GDM1 (cell line): ENCODE measurements around the gene DCTN5.

Experiments used
- DNase-seq: peaks from one replicate; lab custom pipeline; 2025; lab: John Stamatoyannopoulos, UW

Gene DCTN5

GRCh38 chr16:23663918-23664317 is 22.7 kb downstream of the DCTN5 start:
- DNase-seq: no peak

GRCh38 chr16:23666571-23667354 is 25.5 kb downstream of the DCTN5 start:
- no peak for DNase-seq

DNA sequence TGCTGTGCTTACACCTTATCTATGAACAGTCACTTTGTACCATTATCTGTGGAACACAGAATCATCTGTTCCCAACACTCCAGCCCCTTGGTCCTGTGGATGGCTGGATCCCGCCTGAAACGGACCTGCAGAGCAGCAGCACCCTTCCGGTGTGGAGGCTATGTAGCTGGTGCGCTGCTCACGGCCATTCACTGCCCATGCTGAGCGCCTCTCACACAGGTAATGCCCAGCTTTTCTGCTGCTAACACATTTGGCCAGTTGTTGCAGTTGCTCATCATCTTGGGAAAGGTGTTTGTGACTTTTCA is 26.0 kb downstream of the DCTN5 start:
- no peak for DNase-seq

DNA sequence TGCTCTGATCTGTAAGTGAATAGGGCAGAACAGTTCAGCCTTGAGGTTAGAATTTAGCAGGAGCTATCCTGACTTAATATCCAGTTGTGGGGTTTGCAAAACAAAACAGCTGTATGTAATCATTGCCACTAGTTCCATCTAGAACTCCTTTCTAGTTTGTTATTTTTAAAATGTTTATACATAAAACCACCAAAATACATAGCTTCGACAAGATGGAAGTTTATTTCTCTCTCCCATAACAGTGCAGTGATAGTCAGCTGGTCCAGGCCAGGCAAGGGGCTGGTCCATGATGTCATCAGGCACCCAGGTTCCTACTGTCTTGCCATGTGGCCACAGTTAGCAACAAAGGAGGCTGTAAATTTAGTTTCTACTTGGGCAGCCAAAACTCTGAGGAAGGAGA is 27.0 kb downstream of the DCTN5 start:
- no peak for DNase-seq

DNA sequence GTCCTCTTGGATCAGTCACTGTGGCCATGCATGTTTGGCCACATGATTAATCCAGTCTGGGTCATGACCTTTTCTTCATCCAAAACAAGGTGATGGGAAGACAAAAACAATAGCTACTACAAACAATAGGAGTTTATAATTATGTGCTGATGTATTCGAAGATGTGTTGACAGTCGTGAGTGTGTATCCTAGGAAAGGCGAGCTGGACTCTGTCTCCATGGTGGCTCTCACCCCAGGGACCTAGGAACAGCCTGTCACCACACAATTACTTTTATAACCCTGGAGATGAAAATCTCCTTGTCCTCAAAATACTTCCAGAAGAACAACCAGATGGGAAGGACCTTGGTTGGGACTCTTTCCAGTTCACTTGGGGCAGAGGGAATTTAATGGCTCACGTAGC is 27.6 kb downstream of the DCTN5 start:
- DNase-seq: no peak

DNA sequence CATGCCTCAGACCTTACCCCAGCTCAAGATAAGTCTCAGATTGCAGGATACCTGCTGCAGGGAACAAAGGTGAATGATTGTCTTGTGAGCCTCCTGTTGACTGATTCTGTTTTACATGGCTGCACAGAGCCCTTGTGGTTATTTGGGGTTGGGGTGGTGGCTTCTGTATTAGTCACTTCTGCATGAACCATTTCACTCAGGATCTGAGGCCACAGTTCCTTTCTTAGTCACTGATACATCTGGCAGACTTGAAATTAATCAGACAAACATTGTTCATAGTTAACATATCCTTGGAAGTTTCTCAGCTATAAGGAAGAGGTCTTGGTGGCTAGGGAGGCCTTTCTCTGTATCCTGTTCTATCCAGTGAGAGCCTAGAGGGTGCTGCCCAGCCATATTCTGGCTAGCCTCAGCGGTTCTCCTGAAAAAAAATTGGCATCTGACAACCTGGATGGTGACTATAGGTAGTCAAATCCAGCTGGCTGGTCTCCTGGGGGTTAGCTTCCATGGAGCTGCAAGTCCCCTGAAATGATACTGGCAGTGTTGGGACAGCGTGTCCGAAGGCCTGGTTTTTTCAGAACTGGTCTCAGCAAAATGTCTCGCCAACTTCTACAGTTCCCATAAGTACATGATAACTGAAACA is 29.0 kb downstream of the DCTN5 start:
- DNase-seq: no peak

DNA sequence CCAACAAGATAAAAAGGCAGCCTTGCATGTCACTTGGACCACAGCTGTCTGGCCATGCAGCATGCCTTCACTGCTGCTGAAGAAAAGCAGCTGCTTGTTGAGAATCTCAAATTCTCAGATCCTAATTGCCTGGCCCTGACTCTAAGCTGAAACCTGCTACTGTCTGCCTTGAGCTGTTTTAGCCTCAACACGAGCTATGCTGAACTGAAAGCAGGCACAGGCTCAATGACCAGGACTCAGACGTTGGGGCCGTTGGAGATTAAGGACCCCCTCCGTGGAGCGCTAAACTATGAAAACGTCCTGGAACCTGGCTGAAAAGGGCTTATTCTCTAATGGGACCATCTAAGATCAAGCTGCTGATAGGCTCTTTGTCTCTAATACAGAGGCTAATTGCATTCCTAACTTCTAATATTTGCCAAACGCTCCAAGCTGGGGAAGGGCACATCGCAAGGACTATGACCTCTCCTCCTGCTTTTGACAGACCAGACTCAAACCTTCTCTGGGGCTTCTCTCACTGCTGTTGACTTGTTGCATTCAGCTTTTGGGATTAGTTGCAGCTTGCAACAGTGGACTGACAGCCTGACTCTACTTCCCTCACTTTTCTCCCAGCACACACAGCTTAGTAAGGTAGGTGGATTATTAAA is 32.8 kb downstream of the DCTN5 start:
- DNase-seq: no peak

DNA sequence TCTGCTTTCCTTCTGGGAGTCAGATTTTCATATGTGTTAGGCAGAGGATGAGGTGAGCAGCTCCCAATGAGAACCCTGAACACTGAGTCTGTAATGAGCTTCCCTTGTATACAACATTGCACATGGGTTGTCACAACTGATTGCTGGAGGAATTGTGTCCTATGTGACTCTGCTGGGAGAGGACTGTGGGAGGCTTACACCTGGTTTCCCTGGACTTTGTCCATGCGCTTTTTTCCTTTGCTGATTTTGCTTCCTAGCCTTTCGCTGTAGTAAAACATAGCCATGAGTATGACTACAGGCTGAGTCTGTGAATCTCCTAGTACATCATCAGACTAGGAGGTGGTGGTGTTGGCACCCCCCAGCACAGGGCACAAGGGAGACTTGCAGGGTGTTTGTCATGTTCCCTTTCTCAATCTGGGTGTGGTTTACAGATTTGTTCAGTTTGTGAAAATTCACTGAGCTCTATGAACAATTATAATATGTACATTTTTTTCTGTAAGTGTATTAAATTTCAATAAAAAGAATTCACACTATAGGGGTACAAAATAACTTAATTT is 35.7 kb downstream of the DCTN5 start:
- DNase-seq: no peak

DNA sequence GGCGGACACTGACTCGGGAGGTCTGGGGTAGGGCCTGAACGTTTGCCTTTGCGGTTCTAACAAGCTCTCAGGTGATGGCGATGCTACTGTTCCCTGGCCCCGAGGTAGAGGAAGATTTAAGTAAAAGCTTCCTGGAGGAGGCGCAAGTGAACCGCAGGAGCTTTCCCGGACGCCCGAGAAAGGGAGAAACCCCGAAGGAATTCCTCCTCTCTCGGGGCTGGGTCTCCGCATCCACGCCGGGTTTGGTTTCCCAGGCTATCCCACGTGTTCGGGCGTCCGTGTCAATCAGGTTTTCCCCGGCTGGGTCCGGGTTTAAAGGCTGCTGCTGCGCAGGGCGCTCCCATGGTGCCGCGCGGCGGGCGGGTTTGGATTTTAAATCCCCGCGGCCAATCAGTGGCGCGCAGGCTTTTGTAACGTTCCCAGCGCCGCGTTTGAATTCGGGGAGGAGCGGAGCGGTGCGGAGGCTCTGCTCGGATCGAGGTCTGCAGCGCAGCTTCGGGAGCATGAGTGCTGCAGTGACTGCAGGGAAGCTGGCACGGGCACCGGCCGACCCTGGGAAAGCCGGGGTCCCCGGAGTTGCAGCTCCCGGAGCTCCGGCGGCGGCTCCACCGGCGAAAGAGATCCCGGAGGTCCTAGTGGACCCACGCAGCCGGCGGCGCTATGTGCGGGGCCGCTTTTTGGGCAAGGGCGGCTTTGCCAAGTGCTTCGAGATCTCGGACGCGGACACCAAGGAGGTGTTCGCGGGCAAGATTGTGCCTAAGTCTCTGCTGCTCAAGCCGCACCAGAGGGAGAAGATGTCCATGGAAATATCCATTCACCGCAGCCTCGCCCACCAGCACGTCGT is 37.4 kb downstream of the DCTN5 start, which contains the start of gene PLK1:
Gene PLK1, plus strand, starts transcription at position 460 of the 844 bp plus-strand sequence. Its CDS starts 44 bp downstream, at position 504.
- peak; percentile 67 for DNase-seq

- DNase-seq: peak; percentile 33
Observed at GRCh38 chr16:23679274-23679985, 38.2 kb downstream of the DCTN5 start.

- DNase-seq: no peak
Observed at GRCh38 chr16:23679986-23680336, 38.7 kb downstream of the DCTN5 start.

DNA sequence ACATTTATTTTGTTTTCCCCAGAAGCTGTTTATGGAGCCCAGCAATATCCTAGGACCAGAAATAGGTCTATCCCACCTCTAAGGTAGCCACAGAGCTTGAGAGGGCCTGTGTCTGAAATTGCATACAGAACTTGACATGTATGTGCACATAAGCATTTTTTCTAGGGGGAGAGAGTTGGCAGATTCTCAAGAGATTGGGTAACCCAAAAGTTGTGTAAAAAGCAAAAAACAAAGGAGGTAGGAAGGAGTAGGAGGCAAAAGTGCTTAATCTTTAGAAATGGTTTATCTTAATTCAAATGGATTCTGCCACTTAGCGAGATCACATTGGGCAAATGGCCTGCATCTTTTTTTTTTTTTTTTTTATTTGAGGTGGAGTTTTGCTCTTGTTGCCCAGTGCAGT is 40.9 kb downstream of the DCTN5 start:
- no peak for DNase-seq

- DNase-seq: no peak
Observed at GRCh38 chr16:23683487-23683886, 42.2 kb downstream of the DCTN5 start.

- no peak for DNase-seq
Observed at GRCh38 chr16:23687034-23687808, 46.0 kb downstream of the DCTN5 start.

GRCh38 chr16:23689442-23690187 is 48.3 kb downstream of the DCTN5 start:
- DNase-seq: no peak

- no peak for DNase-seq
Observed at GRCh38 chr16:23690771-23691482, 49.7 kb downstream of the DCTN5 start.

DNA sequence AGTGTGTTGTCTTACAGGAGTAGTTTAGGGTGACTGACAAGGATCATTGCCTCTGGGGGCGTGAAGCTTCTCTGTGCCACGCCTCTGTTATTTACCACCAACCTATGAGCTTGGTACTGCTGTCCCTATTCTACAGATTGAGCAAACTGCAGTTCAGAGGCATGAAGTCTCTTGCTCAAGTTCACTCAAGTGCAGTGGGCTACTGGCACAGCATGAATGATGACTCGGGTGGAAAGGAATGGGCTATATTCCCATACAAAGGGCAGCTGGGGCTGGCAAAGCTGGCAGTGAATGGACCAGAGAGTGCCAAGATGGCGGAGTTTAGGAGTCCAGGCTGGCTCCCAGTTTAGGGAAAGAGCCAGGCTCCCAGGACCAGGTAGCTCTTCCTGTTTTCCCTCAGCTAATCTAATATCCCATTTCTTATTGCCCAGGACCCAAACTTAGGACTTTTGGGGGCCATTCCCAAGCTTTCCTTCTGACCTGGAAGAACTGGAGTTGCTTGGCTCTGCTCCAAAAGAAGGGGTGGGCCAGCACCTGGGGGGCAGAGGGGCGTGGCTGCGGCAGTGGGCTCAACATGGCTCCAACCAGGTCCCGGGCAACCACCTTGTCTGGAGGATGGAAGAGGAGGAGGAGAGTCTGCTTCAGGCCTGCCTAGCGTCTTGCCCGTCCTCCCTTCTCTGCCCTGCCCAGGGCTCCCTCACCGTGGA is 50.4 kb downstream of the DCTN5 start:
- no peak for DNase-seq

DNA sequence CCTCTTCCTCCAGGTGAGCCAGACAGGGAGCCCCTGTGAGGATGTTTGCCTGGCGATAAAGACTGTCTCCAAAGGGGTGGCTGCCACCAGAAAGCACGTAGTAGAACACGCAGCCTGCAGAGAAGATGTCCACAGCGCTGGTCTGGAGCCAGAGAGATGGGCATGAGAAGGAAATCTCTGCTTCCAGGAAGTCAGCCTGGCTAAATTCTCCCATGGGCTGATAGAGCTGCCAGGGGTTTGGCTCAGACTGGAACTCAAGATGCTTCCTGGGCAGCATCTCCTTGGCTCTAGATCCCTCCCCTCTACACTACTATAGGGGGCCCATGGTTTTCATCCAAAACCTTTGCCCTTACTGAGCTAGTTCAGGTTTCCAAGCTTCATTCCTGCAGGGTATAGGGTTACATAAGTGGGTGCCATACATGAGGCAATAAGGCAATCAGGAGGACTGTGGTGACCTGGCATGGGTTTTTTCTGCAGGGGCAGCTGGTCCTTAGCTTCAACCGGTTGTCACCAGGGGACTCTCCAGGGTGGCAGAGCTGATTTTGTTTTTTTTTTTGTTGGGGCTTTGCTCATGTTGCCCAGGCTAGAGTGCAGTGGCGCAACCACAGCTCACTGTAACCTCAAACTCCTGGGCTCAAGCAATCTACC is 51.0 kb downstream of the DCTN5 start:
- no peak for DNase-seq
